Colon (tissue), 2 donors: Measurements from ENCODE around the gene AGR3.

ENCODE experiments used
- FAIRE-seq: peaks from 2 replicates; lab custom pipeline; 2012; peaks lifted over from hg19 to GRCh38; lab: Jason Lieb, UNC
- donor health status: control.
- donor health status: control.

Gene AGR3

GRCh38 chr7:16826060-16826459 is 55.7 kb downstream of the AGR3 start:
- no peak for FAIRE-seq

- FAIRE-seq: peak; percentile 14
Measured at GRCh38 chr7:16822029-16822428, 59.8 kb downstream of the AGR3 start.

- FAIRE-seq: no peak
Measured at GRCh38 chr7:16818732-16819131, 63.1 kb downstream of the AGR3 start.

- FAIRE-seq: peak; percentile 87
Measured at GRCh38 chr7:16817536-16817935, 64.2 kb downstream of the AGR3 start.

- FAIRE-seq: no peak
Measured at GRCh38 chr7:16816824-16817223, 65.0 kb downstream of the AGR3 start.

- no peak for FAIRE-seq
Measured at GRCh38 chr7:16815001-16815400, 66.8 kb downstream of the AGR3 start.

GRCh38 chr7:16813232-16813616 is 68.6 kb downstream of the AGR3 start:
- FAIRE-seq: no peak

- FAIRE-seq: no peak
Measured at GRCh38 chr7:16812542-16813231, 69.1 kb downstream of the AGR3 start.

GRCh38 chr7:16811551-16811950 is 70.2 kb downstream of the AGR3 start:
- FAIRE-seq: peak; percentile 90

- FAIRE-seq: no peak
Measured at GRCh38 chr7:16810573-16810972, 71.2 kb downstream of the AGR3 start.

- no peak for FAIRE-seq
Measured at GRCh38 chr7:16810112-16810511, 71.7 kb downstream of the AGR3 start.
